Neural cell (in vitro differentiated cells): ENCODE data around the gene CPD.

ENCODE experiments used
- CTCF ChIP-seq: fragments of 450-650 bp; IDR thresholded peaks from 2 replicates; pipeline ENCODE4 v1.5.1; 2014; ENCODE audit warnings: antibody characterized with exemption, mild to moderate bottlenecking, moderate library complexity; ENCODE audit not compliant: poor library complexity, severe bottlenecking
- EP300 ChIP-seq: fragments of 450-650 bp; conservative IDR thresholded peaks from 2 replicates; pipeline ENCODE4 v1.6.1; 2014; ENCODE audit warnings: antibody characterized with exemption, mild to moderate bottlenecking, moderate library complexity; ENCODE audit not compliant: poor library complexity, severe bottlenecking
- EZH2 ChIP-seq: fragments of 200-600, 300-800 bp; shearing (Covaris generic), sonication (generic); IDR thresholded peaks from 2 replicates; pipeline ENCODE4 v1.6.1; 2014; ENCODE audit warnings: antibody characterized with exemption, low read length, borderline replicate concordance, mild to moderate bottlenecking; ENCODE audit not compliant: insufficient read depth, poor library complexity, severe bottlenecking
- POLR2AphosphoS5 ChIP-seq: IDR thresholded peaks from 2 replicates; pipeline ENCODE4 v1.6.1; 2012
- RAD21 ChIP-seq: fragments of 450-650 bp; conservative IDR thresholded peaks from 2 replicates; pipeline ENCODE4 v1.6.1; 2014; ENCODE audit warnings: antibody characterized with exemption, mild to moderate bottlenecking, moderate library complexity
- SMC3 ChIP-seq: fragments of 450-650 bp; conservative IDR thresholded peaks from 2 replicates; pipeline ENCODE4 v1.6.1; 2014; ENCODE audit warnings: antibody characterized with exemption, mild to moderate bottlenecking, moderate library complexity; ENCODE audit not compliant: poor library complexity
- TAF1 ChIP-seq: IDR thresholded peaks from 2 replicates; pipeline ENCODE4 v1.6.1; 2012; ENCODE audit warnings: low read depth

- no peak for TF ChIP-seq SMC3
- no peak for TF ChIP-seq CTCF
- TF ChIP-seq POLR2AphosphoS5: no peak
- TF ChIP-seq TAF1: no peak
- no peak for TF ChIP-seq RAD21
- no peak for TF ChIP-seq EZH2
- TF ChIP-seq EP300: no peak
Measured at GRCh38 chr17:30436729-30437128, 58.0 kb downstream of the CPD start.
